GM18499 (cell line): ENCODE data around the gene TRPV5.

Experiments
- ATAC-seq: cut with Tn5 transposase; IDR thresholded peaks from one replicate; pipeline ENCODE4 v1.9.1; 2021; ENCODE audit warnings: moderate number of reproducible peaks; ENCODE audit not compliant: insufficient read depth, unreplicated experiment

The TRPV5 gene

GRCh38 chr7:142913051-142913450, 20.5 kb downstream of the TRPV5 start:
- no peak for ATAC-seq

GRCh38 chr7:142910481-142910880, 23.1 kb downstream of the TRPV5 start:
- no peak for ATAC-seq

- ATAC-seq: no peak
Measured at GRCh38 chr7:142910031-142910433, 23.5 kb downstream of the TRPV5 start.

- no peak for ATAC-seq
Measured at GRCh38 chr7:142908921-142909890, 24.3 kb downstream of the TRPV5 start.

- no peak for ATAC-seq
Measured at GRCh38 chr7:142908290-142908689, 25.3 kb downstream of the TRPV5 start.

GRCh38 chr7:142906643-142907042, 26.9 kb downstream of the TRPV5 start:
- no peak for ATAC-seq

GRCh38 chr7:142905759-142906158, 27.8 kb downstream of the TRPV5 start:
- no peak for ATAC-seq

- no peak for ATAC-seq
Measured at GRCh38 chr7:142904128-142904527, 29.4 kb downstream of the TRPV5 start.

- no peak for ATAC-seq
Measured at GRCh38 chr7:142901426-142902259, 31.9 kb downstream of the TRPV5 start.

GRCh38 chr7:142899661-142900060, 33.9 kb downstream of the TRPV5 start:
- ATAC-seq: no peak

GRCh38 chr7:142898377-142899170, 35.0 kb downstream of the TRPV5 start:
- no peak for ATAC-seq

- no peak for ATAC-seq
Measured at GRCh38 chr7:142897691-142898090, 35.9 kb downstream of the TRPV5 start.

GRCh38 chr7:142896741-142897379, 36.7 kb downstream of the TRPV5 start:
- no peak for ATAC-seq

GRCh38 chr7:142896151-142896550, 37.4 kb downstream of the TRPV5 start:
- ATAC-seq: no peak

GRCh38 chr7:142894985-142895593, 38.5 kb downstream of the TRPV5 start:
- no peak for ATAC-seq

- ATAC-seq: no peak
Measured at GRCh38 chr7:142894112-142894984, 39.2 kb downstream of the TRPV5 start.

GRCh38 chr7:142892951-142893350, 40.6 kb downstream of the TRPV5 start:
- ATAC-seq: no peak

- ATAC-seq: no peak
Measured at GRCh38 chr7:142891490-142892082, 42.0 kb downstream of the TRPV5 start.
